Measurements from ENCODE around the gene PDE11A. TPM values are rescaled to one million over a fixed set of nuclear protein-coding genes. Genes with fewer than 3 reads are reported as not detected.

PDE11A gene
- polyA plus RNA-seq, 2 of the 4 experiments (the other 2 are of a cell fraction) = 3.6 to 5.6 TPM

DNA sequence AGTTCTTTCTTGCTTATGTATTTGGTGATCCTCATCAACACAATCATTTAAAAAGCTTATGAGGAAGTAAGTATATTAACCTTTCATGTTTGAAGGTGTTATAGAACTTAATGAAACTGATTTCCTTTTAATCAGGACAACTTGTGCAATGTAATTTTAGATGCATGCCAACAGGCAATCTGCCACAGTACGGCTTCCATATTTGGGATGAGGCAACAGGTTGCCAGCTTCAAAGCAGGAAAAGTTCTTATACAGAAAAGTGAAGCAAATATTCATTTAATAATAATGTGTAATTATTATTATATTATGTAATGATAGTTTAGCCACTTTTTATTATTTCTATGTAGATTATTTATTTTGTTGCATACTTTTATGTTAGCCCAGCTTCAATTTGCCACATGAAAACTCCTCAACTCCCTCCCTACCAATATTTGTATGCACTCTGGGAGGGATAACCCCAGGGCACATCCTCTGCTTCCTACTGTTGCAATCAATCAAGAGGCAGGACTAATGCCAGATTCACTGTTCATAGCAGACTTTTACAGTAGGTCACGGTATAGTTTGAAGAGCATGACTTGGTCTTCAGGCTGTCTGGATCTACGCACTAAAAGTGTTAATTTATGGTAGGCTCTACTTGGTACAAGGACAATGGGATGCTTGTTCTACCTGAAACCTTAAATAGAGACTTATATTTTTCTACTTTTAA lies 402.8 kb downstream of the PDE11A start:
- Histone ChIP-seq H3K9me3 (no peaks in the 10 kb centered on the region), H3K4me1 (no peaks in the 10 kb centered on the region), H3K4me3 (no peak overlapping the region), H3K27ac (no peak overlapping the region), H3K4me2 (no peak overlapping the region)
- ATAC-seq = no peak
- no peak for FAIRE-seq
- ChIA-PET POLR2A (no interaction called here), CTCF (interaction anchor here (0.8 to 1.7 kb wide), 3 partner anchors 19 to 505 kb away, joined by 3 to 4 read pairs (median 4); no protein-coding TSS in a partner anchor)
- no peak for DNase-seq (ENCODE audit: low read depth in 1 of 2, low spot score in 1 of 2)
- 79% methylated on average over 3 of the region's 3 CpGs for WGBS (ENCODE audit: missing lambda C conversion rate)
- TF ChIP-seq ZNF302 (CRISPR knock-in tag; IDR thresholded peaks at IDR 0.05) (no peak), EHF (CRISPR knock-in tag; IDR thresholded peaks at IDR 0.05) (no peak), HOXA7 (CRISPR knock-in tag; IDR thresholded peaks at IDR 0.05) (no peak), FOSL2 (IDR thresholded peaks at IDR 0.05) (no peak), FOSL2 (CRISPR knock-in tag; IDR thresholded peaks at IDR 0.05) (no peak), ZFP36 (IDR thresholded peaks at IDR 0.05; ENCODE audit: borderline replicate concordance, partially characterized antibody) (no peak), ATOH8 (CRISPR knock-in tag; IDR thresholded peaks at IDR 0.05; ENCODE audit: low read depth) (no peak), JUN (IDR thresholded peaks at IDR 0.05) (no peak)

DNA sequence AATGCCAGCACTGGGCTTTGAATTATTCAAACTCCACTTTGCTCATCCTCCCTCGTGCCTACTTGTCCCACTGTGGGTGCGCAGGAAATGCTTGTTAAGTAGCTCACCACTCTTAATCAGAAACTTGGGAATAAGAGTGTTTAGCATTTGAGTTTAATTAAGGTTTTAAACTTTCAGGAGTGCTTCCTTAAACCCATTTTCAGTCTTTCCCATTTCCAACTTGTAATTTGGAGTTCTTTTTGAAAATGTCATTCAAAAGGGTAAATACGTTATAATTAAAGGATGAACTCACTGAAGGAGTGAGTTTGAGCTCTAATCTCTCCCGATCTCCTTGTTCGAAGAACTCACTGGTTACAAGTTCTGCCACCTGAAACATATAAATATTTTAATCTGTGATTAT lies 403.4 kb downstream of the PDE11A start:
- Histone ChIP-seq H3K9me3 (no peaks in the 10 kb centered on the region), H3K4me1 (no peaks in the 10 kb centered on the region), H3K4me3 (no peak overlapping the region), H3K4me2 (no peak overlapping the region), H3K27ac (no peak overlapping the region)
- no peak for TF ChIP-seq GATA3 (IDR thresholded peaks at IDR 0.05; ENCODE audit: borderline replicate concordance)
- no peak for TF ChIP-seq POLR2AphosphoS2 (conservative IDR thresholded peaks at IDR 0.05; ENCODE audit: low read length)
- no peak for FAIRE-seq
- POLR2A ChIA-PET = no interaction called here
- DNase-seq (ENCODE audit: low read depth in 1 of 2, low spot score in 1 of 2) = no peak
- WGBS (ENCODE audit: missing lambda C conversion rate) = 80% methylated on average over 5 of the region's 5 CpGs
- CTCF ChIA-PET = interaction anchor here (1.2 to 1.7 kb wide), 2 partner anchors 18 to 56 kb away, joined by 4 read pairs; no protein-coding TSS in a partner anchor
- ATAC-seq = no peak

DNA sequence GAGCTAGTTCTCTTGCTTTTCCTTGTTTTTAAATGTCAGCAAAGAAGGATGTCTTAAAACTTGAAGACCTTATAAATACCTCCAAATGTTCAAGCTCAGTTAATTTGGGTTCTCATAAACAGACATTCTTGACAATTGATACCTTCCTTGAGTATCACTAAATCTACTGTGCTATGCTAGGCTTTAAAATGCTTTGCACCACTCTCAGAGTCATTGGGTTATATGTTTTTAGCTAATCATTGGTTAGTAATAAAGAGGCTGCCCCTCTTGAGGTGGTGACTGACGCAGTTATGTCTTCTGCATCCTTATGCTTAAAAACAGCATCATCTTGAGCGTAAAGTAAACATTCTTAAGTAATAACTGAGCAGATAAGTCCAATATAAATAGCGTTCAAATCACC lies 404.0 kb downstream of the PDE11A start:
- 86% methylated on average over 3 of the region's 3 CpGs for WGBS (ENCODE audit: missing lambda C conversion rate)
- POLR2A ChIA-PET = no interaction called here
- no peak for FAIRE-seq

DNA sequence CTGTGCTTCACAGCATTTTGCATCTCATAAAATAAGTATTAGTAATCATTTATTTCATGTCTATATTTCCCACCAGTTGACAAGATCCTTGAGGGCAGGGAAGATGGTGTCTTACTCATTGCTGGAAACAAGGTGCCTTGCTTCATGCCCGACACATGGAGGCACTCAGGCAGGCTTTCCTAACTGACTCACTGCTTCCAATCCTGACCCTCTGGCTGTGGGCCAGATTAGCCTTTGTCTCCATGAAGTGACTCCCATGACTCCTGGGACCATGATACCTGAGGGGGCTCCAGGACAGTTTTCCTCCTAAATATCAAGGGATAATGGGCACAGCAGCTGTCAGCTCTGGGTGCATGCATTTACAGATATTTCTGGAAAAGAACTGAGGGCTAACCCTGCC lies 405.0 kb downstream of the PDE11A start:
- DNase-seq (ENCODE audit: low read depth in 1 of 2, low spot score in 1 of 2) (peak in 1 of 2 experiments; percentile 23), FAIRE-seq (no peak), ATAC-seq (peak in 1 of 2 experiments; percentile 27; a peak in 2 of 6 replicates)
- POLR2A ChIA-PET = no interaction called here
- no peaks in the 10 kb centered on the region for H3K9me3 ChIP-seq
- H3K4me1 ChIP-seq = no peaks in the 10 kb centered on the region
- H3K4me2 ChIP-seq = no peak overlapping the region
- CTCF ChIA-PET = interaction anchor here (0.9 to 1.6 kb wide), 2 partner anchors 11 to 57 kb away, joined by 4 read pairs; no protein-coding TSS in a partner anchor
- H3K27ac ChIP-seq = no peak overlapping the region
- no peak overlapping the region for H3K4me3 ChIP-seq
- WGBS (ENCODE audit: missing lambda C conversion rate) = 0% methylated on average over 1 of the region's 1 CpG
- TF ChIP-seq ZC3H11A (IDR thresholded peaks at IDR 0.05) (no peak), FOSB (CRISPR knock-in tag; IDR thresholded peaks at IDR 0.05) (no peak), CBX2 (IDR thresholded peaks at IDR 0.05; ENCODE audit: borderline replicate concordance, low read depth) (no peak), RAD21 (conservative IDR thresholded peaks at IDR 0.05 in 1 of 2, IDR thresholded peaks at IDR 0.05 in 1 of 2) (no peak), HEYL (CRISPR knock-in tag; IDR thresholded peaks at IDR 0.05) (no peak), ZNF302 (CRISPR knock-in tag; IDR thresholded peaks at IDR 0.05) (no peak), CTCF (IDR thresholded peaks at IDR 0.05) (no peak), MYC (IDR thresholded peaks at IDR 0.05; ENCODE audit: borderline replicate concordance, low read length) (no peak), HOXB13 (CRISPR knock-in tag; IDR thresholded peaks at IDR 0.05; ENCODE audit: low read depth) (no peak), MAX (IDR thresholded peaks at IDR 0.05) (no peak), SMC3 (IDR thresholded peaks at IDR 0.05) (no peak)

More for the DNA sequence above, 404.0 kb downstream of the PDE11A start:
- DNase-seq (ENCODE audit: low read depth in 1 of 2, low spot score in 1 of 2) (no peak), ATAC-seq (no peak)
- no peaks in the 10 kb centered on the region for H3K9me3 ChIP-seq
- H3K4me1 ChIP-seq = no peaks in the 10 kb centered on the region
- no peak overlapping the region for H3K4me2 ChIP-seq
- TF ChIP-seq RCOR1 (IDR thresholded peaks at IDR 0.05; ENCODE audit: low read depth, low read length) = no peak
- H3K27ac ChIP-seq = no peak overlapping the region
- CTCF ChIA-PET = interaction anchor here (1.2 kb wide), 1 partner anchor 18 kb away, joined by 4 read pairs; no protein-coding TSS in a partner anchor
- H3K4me3 ChIP-seq = no peak overlapping the region

Data from A549 (cell line).